ENCODE data around the gene ABLIM2. TPM values are rescaled to one million over a fixed set of nuclear protein-coding genes. Genes with fewer than 3 reads are reported as not detected.

The ABLIM2 gene
- total RNA-seq, 1 experiment from 2014 or later: 6.1 TPM

- H3K4me2 ChIP-seq (ENCODE audit: low read length): no peak overlapping the region
- H3K27me3 ChIP-seq (ENCODE audit: insufficient read depth, low read length): no peaks in the 10 kb centered on the region
- H3K27ac ChIP-seq (ENCODE audit: low read depth, low read length): no peak overlapping the region
- no peak overlapping the region for H3K4me3 ChIP-seq (replicated peaks in 1 of 2; ENCODE audit: low read depth in 1 of 2, low read length in 2 of 2)
- ATAC-seq (no peak), DNase-seq (ENCODE audit: low read depth, low spot score) (no peak)
- ChIA-PET RAD21 (ENCODE audit: low non-redundant PET in 1 of 2, low total read pairs in 2 of 2, uncharacterized antibody in 2 of 2, unreplicated experiment in 2 of 2) (no interaction called here), POLR2A (no interaction called here), CTCF (interaction anchor here (1.0 kb wide), 1 partner anchor 903 kb away, joined by 3 read pairs; the partner anchor contains the start of gene TADA2B)
- no peaks in the 10 kb centered on the region for H4K20me1 ChIP-seq (ENCODE audit: insufficient read depth)
- H3K9me3 ChIP-seq (ENCODE audit: control insufficient read depth in 1 of 2, insufficient read depth in 1 of 2, low read depth in 1 of 2, low read length in 2 of 2): no peaks in the 10 kb centered on the region
- intact Hi-C loops (cut with micrococcal nuclease): no loop called here
- H3K9me2 ChIP-seq (ENCODE audit: insufficient read depth): no peaks in the 10 kb centered on the region
- no peaks in the 10 kb centered on the region for H3K79me2 ChIP-seq (ENCODE audit: insufficient read depth, low read length)
- TF ChIP-seq SP1 (IDR thresholded peaks at IDR 0.05; ENCODE audit: low read depth): no peak
- TF ChIP-seq YY1 (IDR thresholded peaks at IDR 0.05; ENCODE audit: extremely low read depth, insufficient replicate concordance, low read depth, low read length): no peak
- TF ChIP-seq ATF3 (IDR thresholded peaks at IDR 0.05): no peak
- no peak for TF ChIP-seq ZNF274 (IDR thresholded peaks at IDR 0.05; ENCODE audit: low read depth, low read length)
- TF ChIP-seq POLR2A (IDR thresholded peaks at IDR 0.05; ENCODE audit: borderline replicate concordance, extremely low read depth, insufficient read depth, insufficient read length): no peak
- TF ChIP-seq REST (IDR thresholded peaks at IDR 0.05; ENCODE audit: low read depth): no peak
- TF ChIP-seq CEBPB (IDR thresholded peaks at IDR 0.05; ENCODE audit: low read depth): no peak
- no peak for TF ChIP-seq SRF (IDR thresholded peaks at IDR 0.05; ENCODE audit: low read depth)
- no peak for TF ChIP-seq MAX (IDR thresholded peaks at IDR 0.05)
- TF ChIP-seq ZFX (IDR thresholded peaks at IDR 0.05): no peak
- TF ChIP-seq ZBTB33 (IDR thresholded peaks at IDR 0.05; ENCODE audit: extremely low read depth, insufficient replicate concordance, low read length): no peak
- no peak for TF ChIP-seq ELF1 (IDR thresholded peaks at IDR 0.05; ENCODE audit: borderline replicate concordance, low read depth)
- no peaks in the 10 kb centered on the region for H3K36me3 ChIP-seq (ENCODE audit: control insufficient read depth in 1 of 2, insufficient read depth in 2 of 2, low read length in 2 of 2)
- no TSS peak for BruUV-seq (replicated peaks)
- no peak overlapping the region for H3K9ac ChIP-seq (ENCODE audit: low read length)
- H2AFZ ChIP-seq (ENCODE audit: low read depth, low read length, poor library complexity, severe bottlenecking): no peak overlapping the region
- peaks cover 16 to 17% of the 10 kb centered on the region in 2 experiments for H3K4me1 ChIP-seq (ENCODE audit: control insufficient read depth in 1 of 2, insufficient read depth in 2 of 2, low read length in 2 of 2)
Observed at GRCh38 chr4:7945709-7946380, 212.8 kb downstream of the ABLIM2 start.
